Liver (tissue), 9 donors: ENCODE measurements around the gene DNAJB13. TPM values are rescaled to one million over a fixed set of nuclear protein-coding genes. Genes with fewer than 3 reads are reported as not detected.

Experiments used
- DNase-seq: peaks from one replicate; pipeline ENCODE4 v3.0.0-alpha.2; 2017; ENCODE audit warnings: low spot score
- H3K27ac ChIP-seq, 2 donors: one replicate each; pipeline ENCODE4 v1.7.0; 2013; ENCODE audit warnings: inconsistent platforms in 2 of 2, low read length in 2 of 2, control low read depth in 1 of 2, low read depth in 1 of 2, mild to moderate bottlenecking in 1 of 2
- H3K27me3 ChIP-seq, 4 donors: one replicate each; pipeline versions ENCODE4 v1.6.1 to v1.7.0; 2013; ENCODE audit warnings: low read length in 3 of 4, inconsistent platforms in 1 of 4, mild to moderate bottlenecking in 1 of 4, moderate library complexity in 1 of 4; ENCODE audit not compliant: control insufficient read depth in 4 of 4, insufficient read depth in 4 of 4
- H3K36me3 ChIP-seq, 4 donors: one replicate each; pipeline versions ENCODE4 v1.6.1 to v1.7.0; 2013; ENCODE audit warnings: low read length in 3 of 4, mild to moderate bottlenecking in 3 of 4, low read depth in 1 of 4, moderate library complexity in 1 of 4; ENCODE audit not compliant: control insufficient read depth in 4 of 4, insufficient read depth in 3 of 4
- H3K4me1 ChIP-seq, 4 donors: one replicate each; pipeline versions ENCODE4 v1.6.1 to v1.7.0; 2013; ENCODE audit warnings: low read length in 3 of 4, mild to moderate bottlenecking in 3 of 4, moderate library complexity in 1 of 4; ENCODE audit not compliant: control insufficient read depth in 4 of 4, insufficient read depth in 4 of 4
- H3K4me3 ChIP-seq, 3 donors: one replicate each; pipeline versions ENCODE4 v1.6.1 to v1.7.0; 2013; ENCODE audit warnings: low read length in 3 of 3, control low read depth in 1 of 3, low read depth in 1 of 3, mild to moderate bottlenecking in 1 of 3
- H3K9ac ChIP-seq, 2 donors: one replicate each; pipeline ENCODE4 v1.7.0; 2013; ENCODE audit warnings: low read length in 2 of 2, mild to moderate bottlenecking in 2 of 2, moderate library complexity in 2 of 2, control low read depth in 1 of 2, low read depth in 1 of 2
- H3K9me3 ChIP-seq, 4 donors: one replicate each; pipeline versions ENCODE4 v1.6.1 to v1.7.0; 2013; ENCODE audit warnings: low read length in 3 of 4; ENCODE audit not compliant: control insufficient read depth in 4 of 4
- ATF3 ChIP-seq: IDR thresholded peaks from 2 replicates; pipeline ENCODE4 v1.6.1; 2016; ENCODE audit warnings: antibody characterized with exemption
- CTCF ChIP-seq: fragments of 150-350 bp; IDR thresholded peaks from 2 replicates; pipeline ENCODE4 v1.5.1; 2017; ENCODE audit warnings: improper control_type of control experiment, low read depth, low read length; ENCODE audit not compliant: missing input control
- EGR1 ChIP-seq, 2 donors: IDR thresholded peaks; 2 replicates each; pipeline ENCODE4 v1.6.1; 2016 to 2018; ENCODE audit warnings: antibody characterized with exemption in 2 of 2, low read depth in 2 of 2
- FOXA1 ChIP-seq: IDR thresholded peaks from 2 replicates; pipeline ENCODE4 v1.6.1; 2016; ENCODE audit warnings: antibody characterized with exemption
- FOXA2 ChIP-seq: IDR thresholded peaks from 2 replicates; pipeline ENCODE4 v1.6.1; 2016; ENCODE audit warnings: antibody characterized with exemption
- GABPA ChIP-seq, 2 donors: IDR thresholded peaks in 1 of 2; conservative IDR thresholded peaks in 1 of 2; 2 replicates each; pipeline ENCODE4 v1.6.1; 2016; ENCODE audit warnings: antibody characterized with exemption in 2 of 2, mild to moderate bottlenecking in 1 of 2, moderate library complexity in 1 of 2
- HNF4G ChIP-seq: IDR thresholded peaks from 2 replicates; pipeline ENCODE4 v1.6.1; 2016; ENCODE audit warnings: antibody characterized with exemption
- JUND ChIP-seq, 2 donors: IDR thresholded peaks; 2 replicates each; pipeline ENCODE4 v1.6.1; 2016; ENCODE audit warnings: antibody characterized with exemption in 2 of 2
- MAX ChIP-seq: IDR thresholded peaks from 2 replicates; pipeline ENCODE4 v1.6.1; 2016; ENCODE audit warnings: antibody characterized with exemption
- NR2F2 ChIP-seq: IDR thresholded peaks from 2 replicates; pipeline ENCODE4 v1.6.1; 2016; ENCODE audit warnings: antibody characterized with exemption
- REST ChIP-seq: IDR thresholded peaks from 2 replicates; pipeline ENCODE4 v1.6.1; 2016; ENCODE audit warnings: antibody characterized with exemption, mild to moderate bottlenecking
- SP1 ChIP-seq: IDR thresholded peaks from 2 replicates; pipeline ENCODE4 v1.6.1; 2018; ENCODE audit warnings: antibody characterized with exemption, mild to moderate bottlenecking
- TAF1 ChIP-seq: conservative IDR thresholded peaks from 2 replicates; pipeline ENCODE4 v1.6.1; 2016; ENCODE audit warnings: antibody characterized with exemption, mild to moderate bottlenecking
- YY1 ChIP-seq: IDR thresholded peaks from 2 replicates; pipeline ENCODE4 v1.6.1; 2016; ENCODE audit warnings: antibody characterized with exemption, mild to moderate bottlenecking
- ZBTB33 ChIP-seq: IDR thresholded peaks from 2 replicates; pipeline ENCODE4 v1.6.1; 2016; ENCODE audit warnings: antibody characterized with exemption
- WGBS: extraction: QIAGEN DNeasy Blood & Tissue Kit; methylation state at CpG from one replicate; pipeline ENCODE4 v1.1.7; 2013; 5-methylcytosine and 5-hydroxymethylcytosine counted together
- polyA plus RNA-seq, 2 donors: library from polyadenylated mRNA; stranded (reverse) in 1 of 2; unstranded in 1 of 2; fragments of 200-250 nt in 1 of 2; fragments of >200 nt in 1 of 2; fragmentation: Nextera tagmentation in 1 of 2; extraction: Ambion mirVana in 1 of 2; gene quantifications; one replicate each; pipeline versions ENCODE4 v1.2.1 to v1.2.3, GENCODE V29; 2013 to 2015
- total RNA-seq, 2 donors: library from RNA; depleted of rRNA; stranded (reverse); fragments of >200 nt; gene quantifications; one replicate each; pipeline ENCODE4 v1.2.3, GENCODE V29; 2014
- donor health status: healthy.
- donor health status: healthy.
- donor health status: healthy.
- donor health status: healthy.
- donor health status: healthy.

Gene DNAJB13
- total and polyA plus RNA-seq, 4 donors = 0.08 TPM; not detected in 3

- TF ChIP-seq SP1 = no peak
- no peak for TF ChIP-seq ATF3
- no peak for TF ChIP-seq MAX
- no peak for TF ChIP-seq JUND (IDR thresholded peaks at IDR 0.05)
- TF ChIP-seq FOXA1 = no peak
- no peak for TF ChIP-seq GABPA (IDR thresholded peaks at IDR 0.05 in 1 of 2, conservative IDR thresholded peaks at IDR 0.05 in 1 of 2)
Measured at GRCh38 chr11:73988227-73988626, 37.4 kb downstream of the DNAJB13 start (continued).

- Histone ChIP-seq H3K4me3 (no peak overlapping the region), H3K27ac (no peak overlapping the region), H3K9me3 (no peaks in the 10 kb centered on the region), H3K4me1 (no peaks in the 10 kb centered on the region), H3K36me3 (no peaks in the 10 kb centered on the region), H3K9ac (no peak overlapping the region), H3K27me3 (no peaks in the 10 kb centered on the region)
- TF ChIP-seq YY1 (no peak), NR2F2 (no peak), SP1 (no peak), GABPA (IDR thresholded peaks at IDR 0.05 in 1 of 2, conservative IDR thresholded peaks at IDR 0.05 in 1 of 2) (no peak)
- 95% methylated on average over 6 of the region's 6 CpGs for WGBS
- DNase-seq = no peak
Measured at GRCh38 chr11:73989156-73989555, 38.3 kb downstream of the DNAJB13 start.

- no peak overlapping the region for H3K4me3 ChIP-seq
- no peak overlapping the region for H3K9ac ChIP-seq
- no peaks in the 10 kb centered on the region for H3K27me3 ChIP-seq
- WGBS = 86% methylated on average over 2 of the region's 2 CpGs
- no peaks in the 10 kb centered on the region for H3K4me1 ChIP-seq
- no peak for DNase-seq
- TF ChIP-seq REST (no peak), YY1 (no peak), SP1 (no peak)
- H3K36me3 ChIP-seq = no peaks in the 10 kb centered on the region
- no peaks in the 10 kb centered on the region for H3K9me3 ChIP-seq
- no peak overlapping the region for H3K27ac ChIP-seq
Measured at GRCh38 chr11:73990730-73991129, 39.9 kb downstream of the DNAJB13 start.

GRCh38 chr11:73991471-73992006 is 40.7 kb downstream of the DNAJB13 start:
- Histone ChIP-seq H3K27ac (no peak overlapping the region), H3K36me3 (no peaks in the 10 kb centered on the region), H3K27me3 (no peaks in the 10 kb centered on the region), H3K9me3 (no peaks in the 10 kb centered on the region), H3K9ac (no peak overlapping the region), H3K4me3 (no peak overlapping the region), H3K4me1 (no peaks in the 10 kb centered on the region)
- WGBS = 92% methylated on average over 6 of the region's 6 CpGs
- no peak for DNase-seq
- TF ChIP-seq ATF3 (no peak), CTCF (no peak), MAX (no peak), EGR1 (IDR thresholded peaks at IDR 0.05; ENCODE audit: low read depth in 2 of 2) (no peak), JUND (IDR thresholded peaks at IDR 0.05) (no peak), NR2F2 (no peak), FOXA1 (no peak), ZBTB33 (no peak), HNF4G (no peak), GABPA (IDR thresholded peaks at IDR 0.05 in 1 of 2, conservative IDR thresholded peaks at IDR 0.05 in 1 of 2) (no peak), YY1 (no peak), FOXA2 (no peak), TAF1 (no peak)
